HL-60 (cell line): ENCODE data around the gene ATF6.
A peak's percentile ranks its signal among the peaks of the same experiment; 100 is the strongest.

Experiments
- GABPA ChIP-seq: IDR thresholded peaks from 2 replicates; pipeline ENCODE4 v1.6.1; 2012; ENCODE audit warnings: low read depth
- POLR2AphosphoS5 ChIP-seq: IDR thresholded peaks from 2 replicates; pipeline ENCODE4 v1.6.1; 2012; ENCODE audit warnings: low read depth
- SPI1 ChIP-seq: IDR thresholded peaks from 2 replicates; pipeline ENCODE4 v1.6.1; 2012; ENCODE audit warnings: low read depth, mild to moderate bottlenecking, borderline replicate concordance
- TF ChIP-seq, protein P1 (sequence below): IDR thresholded peaks from one replicate; pipeline ENCODE4 v1.5.1; 2011; ENCODE audit warnings: low read length, control low read depth, inconsistent platforms; ENCODE audit not compliant: insufficient read depth

DNA sequence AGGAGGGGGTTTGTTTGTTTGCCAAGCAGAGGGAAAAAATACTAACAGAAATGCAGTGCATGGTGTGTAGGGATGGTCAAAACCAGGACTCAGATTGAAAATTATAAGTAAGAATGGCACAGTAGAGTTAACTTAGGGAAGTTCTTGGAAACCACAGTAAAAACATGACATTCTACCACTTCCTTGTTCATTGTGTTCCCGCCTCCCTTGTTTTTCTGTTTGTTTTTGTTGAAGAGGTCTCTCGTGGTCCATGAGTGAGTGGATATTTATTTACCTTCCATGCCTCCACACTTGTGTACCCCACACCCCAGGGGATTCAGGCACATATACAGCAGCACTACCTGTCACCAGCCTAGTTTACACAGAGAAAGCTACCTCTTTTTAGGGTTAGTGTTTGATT, 187.9 kb downstream of the ATF6 start:
- TF ChIP-seq, protein P1, sequence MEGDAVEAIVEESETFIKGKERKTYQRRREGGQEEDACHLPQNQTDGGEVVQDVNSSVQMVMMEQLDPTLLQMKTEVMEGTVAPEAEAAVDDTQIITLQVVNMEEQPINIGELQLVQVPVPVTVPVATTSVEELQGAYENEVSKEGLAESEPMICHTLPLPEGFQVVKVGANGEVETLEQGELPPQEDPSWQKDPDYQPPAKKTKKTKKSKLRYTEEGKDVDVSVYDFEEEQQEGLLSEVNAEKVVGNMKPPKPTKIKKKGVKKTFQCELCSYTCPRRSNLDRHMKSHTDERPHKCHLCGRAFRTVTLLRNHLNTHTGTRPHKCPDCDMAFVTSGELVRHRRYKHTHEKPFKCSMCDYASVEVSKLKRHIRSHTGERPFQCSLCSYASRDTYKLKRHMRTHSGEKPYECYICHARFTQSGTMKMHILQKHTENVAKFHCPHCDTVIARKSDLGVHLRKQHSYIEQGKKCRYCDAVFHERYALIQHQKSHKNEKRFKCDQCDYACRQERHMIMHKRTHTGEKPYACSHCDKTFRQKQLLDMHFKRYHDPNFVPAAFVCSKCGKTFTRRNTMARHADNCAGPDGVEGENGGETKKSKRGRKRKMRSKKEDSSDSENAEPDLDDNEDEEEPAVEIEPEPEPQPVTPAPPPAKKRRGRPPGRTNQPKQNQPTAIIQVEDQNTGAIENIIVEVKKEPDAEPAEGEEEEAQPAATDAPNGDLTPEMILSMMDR = no peak
- TF ChIP-seq POLR2AphosphoS5 = no peak
- no peak for TF ChIP-seq GABPA
- TF ChIP-seq SPI1 = peak; percentile 78
